DMS153 (cell line): Measurements from ENCODE around the gene MYL7.
"Not testable (repeated sequence)": the region's sequence is repeated elsewhere in the genome, so short reads cannot be mapped to it uniquely, and the experiment has no call there.

Experiments
- DNase-seq: peaks from one replicate; lab custom pipeline; 2025; lab: John Stamatoyannopoulos, UW

MYL7 gene, protein sequence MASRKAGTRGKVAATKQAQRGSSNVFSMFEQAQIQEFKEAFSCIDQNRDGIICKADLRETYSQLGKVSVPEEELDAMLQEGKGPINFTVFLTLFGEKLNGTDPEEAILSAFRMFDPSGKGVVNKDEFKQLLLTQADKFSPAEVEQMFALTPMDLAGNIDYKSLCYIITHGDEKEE

DNA sequence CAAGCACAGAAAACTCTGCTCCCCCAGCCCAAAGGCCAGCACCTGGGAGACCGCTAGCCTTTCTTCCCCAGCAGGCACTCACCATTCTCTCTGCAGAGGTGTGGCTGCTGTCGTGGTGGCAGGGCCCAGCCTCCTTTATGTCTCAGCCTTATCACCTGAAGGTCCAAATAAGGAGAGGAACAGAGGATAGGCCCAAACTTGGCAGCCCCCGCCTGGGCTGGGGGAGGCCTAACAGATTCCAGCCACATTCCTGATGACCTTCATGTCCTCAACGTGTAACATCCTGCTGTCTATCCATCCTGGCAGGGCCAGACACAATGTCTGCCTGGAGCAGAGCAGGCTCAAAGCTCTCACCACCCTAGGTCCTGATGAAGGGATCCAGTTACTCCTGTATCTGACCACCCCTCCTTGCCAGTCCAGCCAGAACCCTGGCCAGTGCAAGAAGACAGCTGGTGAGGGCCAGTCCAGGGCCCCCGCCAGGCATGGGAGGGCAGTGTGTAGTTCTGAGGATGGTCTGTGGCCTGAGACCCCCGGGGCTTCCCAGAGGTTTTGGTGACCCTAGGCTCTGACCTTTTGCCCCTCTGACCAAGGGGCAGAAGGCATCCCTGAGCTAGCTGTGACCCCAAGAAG is at the start of gene MYL7:
MYL7 (minus strand) TSS at position 112 of the 630 bp plus-strand sequence; CDS start at position 85, 27 bp downstream.
- no peak for DNase-seq

DNA sequence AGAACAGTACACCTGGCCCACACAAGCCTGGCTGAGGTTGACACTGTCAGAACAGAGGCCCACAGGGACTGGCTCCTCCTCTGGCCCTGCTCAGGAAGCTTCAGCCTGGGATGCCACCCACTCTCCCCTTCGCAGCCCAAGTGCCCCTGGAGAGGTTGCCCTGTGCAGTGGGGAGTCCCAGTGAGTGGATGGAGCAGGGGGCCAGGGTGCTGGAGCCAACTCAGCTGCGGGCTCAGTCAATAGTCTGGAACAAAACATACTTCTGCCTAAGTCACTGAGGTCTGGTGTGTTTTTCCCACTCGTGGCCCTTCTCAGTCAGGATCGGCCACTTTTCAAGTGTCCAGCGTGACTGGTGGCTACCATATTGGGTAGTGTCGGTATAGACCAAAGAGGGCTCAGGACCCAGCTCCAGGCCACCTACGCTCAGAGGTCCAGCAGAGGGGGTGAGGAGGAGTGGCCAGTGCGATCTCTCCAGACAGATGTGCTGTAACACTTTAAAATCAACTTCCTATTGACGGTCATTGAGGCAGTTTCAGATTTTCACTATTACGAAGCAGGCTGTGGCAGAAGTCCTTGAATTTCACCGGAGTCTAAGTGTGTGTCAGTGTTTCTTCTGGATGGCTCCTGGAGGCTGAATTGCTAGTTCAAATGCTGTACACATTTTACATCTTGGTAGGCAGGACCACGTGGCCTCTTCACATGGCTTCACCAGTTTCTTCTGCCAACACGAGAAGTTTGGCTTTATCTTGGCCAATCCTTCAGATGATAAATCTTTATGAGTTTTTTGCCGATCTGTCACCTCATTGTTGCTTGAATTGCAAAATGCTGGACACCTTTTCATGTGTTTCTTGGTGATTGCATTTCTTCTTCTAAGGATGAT is 49.1 kb upstream of the MYL7 start:
- DNase-seq, result no peak

DNA sequence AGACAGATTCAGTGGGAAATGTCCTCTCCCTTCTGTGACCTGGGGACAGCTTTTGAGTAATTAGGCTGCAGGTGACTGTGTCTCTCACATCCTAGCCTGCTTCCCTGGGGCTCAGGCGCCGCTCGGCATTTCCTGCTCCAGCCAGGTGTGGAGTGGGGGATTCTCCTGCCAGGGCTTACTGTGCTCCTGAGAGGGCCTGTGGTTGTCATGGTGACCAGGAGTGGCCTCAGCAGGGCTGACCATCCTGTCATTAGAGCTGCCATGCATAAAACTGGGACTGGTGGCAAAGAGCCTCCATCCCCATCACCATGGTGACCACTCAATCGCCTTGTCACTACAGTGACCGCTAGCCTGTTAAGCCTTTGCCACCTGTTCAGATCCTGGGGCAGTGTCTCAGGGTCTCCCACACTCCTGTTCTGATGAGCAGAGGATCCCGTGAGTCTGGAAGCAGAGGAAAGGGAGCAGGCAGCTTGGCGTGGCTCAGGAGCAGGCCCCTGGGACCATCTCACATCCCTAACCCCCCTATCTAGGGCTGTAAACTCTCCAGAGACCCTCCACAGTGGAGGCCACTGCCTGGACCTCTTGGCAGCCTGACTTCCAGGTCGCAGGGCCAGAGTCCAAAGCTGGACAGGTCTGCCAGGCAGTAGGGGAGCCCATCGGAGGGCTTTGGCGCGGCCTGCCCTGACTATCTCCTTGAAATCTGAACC is 48.3 kb upstream of the MYL7 start, which contains the start of gene GCK:
GCK (minus strand) TSS at position 154 of the 707 bp plus-strand sequence. CDS start 486 bp downstream, outside the sequence.
- peak; percentile 58 for DNase-seq

DNA sequence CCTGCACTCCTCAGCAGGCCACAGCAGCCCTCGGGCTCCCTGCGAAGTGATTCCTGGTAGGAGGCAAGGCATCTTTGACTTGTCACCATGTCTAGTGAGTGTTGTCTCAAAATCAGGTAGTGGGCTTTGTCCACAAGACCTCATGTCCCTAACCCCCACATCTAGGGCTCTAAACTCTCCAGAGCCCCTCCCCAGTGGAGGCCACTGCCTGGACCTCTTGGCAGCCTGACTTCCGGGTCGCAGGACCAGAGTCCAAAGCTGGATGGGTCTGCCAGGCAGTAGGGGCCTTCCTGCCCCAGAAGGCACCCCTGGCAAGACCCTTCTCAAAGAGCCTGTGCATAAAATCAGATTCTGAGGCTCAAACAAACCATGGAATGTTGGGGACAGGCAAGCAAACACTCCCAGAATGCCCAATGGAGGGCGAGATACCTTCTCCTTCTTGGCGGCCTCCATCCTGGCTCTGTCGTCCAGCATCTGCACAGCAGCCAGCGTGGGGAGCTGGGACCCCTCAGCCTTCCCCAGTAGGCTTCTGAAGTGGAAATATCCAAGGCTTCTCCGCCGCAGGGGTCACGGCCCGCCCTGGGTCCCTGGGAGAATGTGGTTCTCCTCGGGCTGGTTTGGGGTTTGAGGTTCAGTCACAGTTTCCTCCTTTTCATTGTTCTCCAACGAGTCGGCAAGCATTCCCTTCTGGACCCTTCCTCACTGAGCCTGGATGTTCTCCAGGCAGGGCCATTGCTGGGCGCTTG is 47.5 kb upstream of the MYL7 start:
- no peak for DNase-seq

DNA sequence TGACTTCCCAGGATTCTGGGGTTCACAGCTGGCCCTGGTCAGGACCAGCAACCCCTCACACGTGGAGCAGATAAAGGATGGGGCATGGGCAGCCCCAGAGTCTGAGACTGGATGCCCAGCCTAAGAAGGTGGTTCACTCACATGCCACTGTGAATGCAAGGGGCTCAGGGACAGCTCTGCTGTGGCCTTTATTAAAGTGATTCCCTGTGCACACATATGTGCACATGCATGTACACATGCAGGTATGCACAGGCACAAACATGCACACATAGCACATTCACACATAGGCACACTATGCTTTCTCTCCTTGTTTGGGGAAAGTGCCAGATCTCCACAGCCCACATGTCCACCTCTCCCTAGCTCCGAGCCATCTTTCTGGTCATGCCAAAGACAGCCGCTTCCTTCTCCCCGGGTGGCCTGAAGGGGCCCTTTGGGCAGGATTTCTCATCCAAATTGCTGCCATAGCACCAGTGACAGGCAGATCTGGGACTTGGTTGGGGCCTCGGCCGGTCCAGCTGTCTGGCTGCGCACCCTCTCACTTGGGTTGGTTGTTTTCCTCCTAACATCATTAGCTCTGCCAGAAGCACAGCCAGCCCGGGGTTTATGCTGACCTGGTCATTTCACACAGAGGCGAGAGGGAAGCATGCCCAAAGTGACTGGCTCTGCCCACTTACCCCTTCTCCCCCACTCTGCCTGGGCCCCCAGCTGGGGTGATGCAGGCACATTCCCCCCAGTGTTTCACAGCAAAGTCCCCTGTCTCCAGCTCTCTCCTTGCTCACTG is 46.7 kb upstream of the MYL7 start:
- no peak for DNase-seq

DNA sequence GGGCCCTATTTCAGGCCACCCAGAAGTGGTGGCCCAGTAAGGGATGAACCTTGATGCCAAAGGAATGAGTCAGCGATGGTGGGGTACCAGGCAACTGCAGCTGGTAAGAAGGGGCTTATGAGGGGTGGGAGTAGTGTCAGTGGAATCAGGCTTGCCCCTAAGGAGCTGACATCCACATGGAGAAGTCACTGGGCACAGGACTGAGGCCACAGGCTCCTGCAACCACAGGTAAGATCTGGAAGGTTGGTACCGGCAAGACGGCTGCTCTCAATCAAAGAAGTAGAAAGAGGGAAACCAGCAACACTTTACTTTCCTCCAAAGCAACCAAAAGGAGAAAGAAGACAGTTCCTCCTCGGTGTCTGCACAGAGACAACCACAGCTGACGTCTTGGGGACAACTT is 45.6 kb upstream of the MYL7 start:
- no peak for DNase-seq

DNA sequence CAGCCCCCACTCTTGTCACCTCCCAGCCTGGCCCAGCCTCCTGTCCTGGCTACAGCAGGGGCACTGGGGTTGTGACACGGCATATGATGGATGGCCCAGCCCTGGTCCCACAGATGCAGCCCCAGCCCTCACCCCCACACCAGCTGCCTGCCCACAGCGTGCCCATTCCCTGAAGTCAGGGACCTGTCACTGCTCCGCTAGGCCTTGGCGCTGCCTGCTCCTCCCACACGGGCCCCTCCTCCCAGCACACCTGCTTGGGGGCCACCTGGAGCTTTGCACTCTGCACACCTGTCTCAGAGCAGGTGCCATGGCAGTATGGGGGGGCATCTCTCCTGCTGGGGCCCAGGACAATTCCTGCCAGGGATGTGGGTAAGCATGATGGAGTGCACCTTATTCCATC is 44.6 kb upstream of the MYL7 start:
- DNase-seq, result no peak

DNA sequence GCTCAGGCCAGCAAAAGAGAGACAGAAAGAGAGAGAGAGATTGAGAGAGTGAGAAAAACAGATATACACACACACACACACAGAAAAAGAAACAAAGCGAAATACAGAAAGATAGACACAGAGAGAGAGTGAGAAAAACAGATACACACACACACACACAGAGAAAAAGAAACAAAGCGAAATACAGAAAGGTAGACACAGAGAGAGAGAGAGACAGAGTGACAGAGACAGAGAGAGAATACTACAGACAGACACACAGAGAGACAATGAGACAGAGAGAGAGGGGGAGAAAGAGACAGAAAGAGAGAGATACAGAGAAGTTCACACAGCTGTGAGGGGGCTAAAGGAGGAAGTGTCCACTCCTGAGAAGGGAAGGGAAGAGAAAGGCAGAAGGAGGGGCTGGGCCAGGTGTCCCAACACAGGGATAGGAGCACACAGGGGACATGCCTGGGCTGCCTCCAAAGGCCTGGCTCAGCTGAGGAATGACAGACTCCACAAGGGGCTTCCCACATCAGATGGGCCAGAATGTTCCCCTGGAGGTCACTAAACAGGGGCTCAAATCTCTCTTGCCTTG is 43.8 kb upstream of the MYL7 start:
- no peak for DNase-seq

DNA sequence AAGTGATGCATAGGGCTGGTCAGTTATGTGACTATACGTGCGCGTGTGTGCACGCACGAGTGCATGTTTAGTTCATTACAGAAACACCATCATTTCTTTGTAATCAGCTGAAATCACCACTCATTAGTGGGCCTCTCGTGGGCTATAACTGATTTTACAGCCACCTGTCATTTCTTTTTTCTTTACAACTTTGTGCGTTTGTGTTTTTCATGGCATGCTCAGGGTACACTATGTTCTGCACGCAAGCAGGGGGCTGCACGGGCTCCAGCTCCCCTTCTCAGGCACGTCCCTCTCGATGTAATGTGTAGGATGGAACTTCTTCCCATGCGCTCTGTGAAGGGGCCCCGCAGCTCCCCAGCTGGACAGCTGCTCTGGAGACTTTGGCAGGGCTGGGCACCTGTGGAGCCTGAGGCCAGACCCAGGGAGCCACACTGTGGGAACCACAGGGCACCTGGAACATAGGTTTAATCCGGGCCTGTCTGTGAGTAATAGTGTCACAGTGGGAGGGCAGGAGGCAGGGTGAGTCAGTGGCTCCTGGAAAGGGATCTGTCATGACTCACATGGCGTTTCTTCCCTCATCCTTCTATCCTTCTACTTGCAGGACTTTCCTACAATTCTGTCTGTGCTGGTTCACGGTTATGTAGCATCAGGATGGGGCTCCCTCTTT is 43.2 kb upstream of the MYL7 start:
- DNase-seq, result no peak

DNA sequence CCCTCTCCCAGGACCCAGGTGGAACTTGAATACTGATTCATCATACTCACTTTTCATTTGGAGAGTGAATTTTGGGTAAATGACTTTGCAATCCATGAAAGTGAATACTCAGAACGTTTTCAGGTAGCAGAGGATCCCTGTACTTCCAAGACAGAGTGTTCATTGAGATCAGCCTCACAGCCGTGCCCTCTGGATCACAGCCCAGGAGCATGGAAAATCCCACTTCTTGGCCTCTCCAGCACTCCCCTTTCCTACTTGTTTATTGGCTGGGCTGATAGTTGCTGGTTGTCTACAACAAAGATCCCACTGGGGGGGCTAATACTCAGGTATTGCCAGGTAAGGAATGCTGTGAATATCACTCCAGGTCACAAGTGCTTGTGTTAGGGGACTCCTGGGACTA is 42.3 kb upstream of the MYL7 start:
- no peak for DNase-seq

DNA sequence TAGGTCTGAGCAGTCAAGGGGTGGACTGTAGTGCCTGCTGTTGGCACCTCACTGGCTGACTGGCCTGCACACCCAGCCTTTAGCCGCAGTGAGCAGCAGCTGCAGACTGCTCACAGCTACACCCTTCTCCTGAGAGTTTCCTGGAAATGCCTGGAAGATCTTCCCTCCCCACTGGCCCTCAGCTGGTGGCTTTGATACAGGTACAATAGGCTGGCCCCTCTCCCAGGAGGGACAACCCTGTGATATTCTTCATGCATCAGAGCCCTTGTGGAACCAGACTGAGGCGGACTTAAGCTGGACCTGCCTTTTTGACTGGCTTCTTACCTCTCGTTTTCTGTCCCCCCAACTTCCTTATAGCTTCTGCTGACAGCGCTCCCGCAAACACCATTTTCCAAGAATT is 41.7 kb upstream of the MYL7 start:
- no peak for DNase-seq

DNA sequence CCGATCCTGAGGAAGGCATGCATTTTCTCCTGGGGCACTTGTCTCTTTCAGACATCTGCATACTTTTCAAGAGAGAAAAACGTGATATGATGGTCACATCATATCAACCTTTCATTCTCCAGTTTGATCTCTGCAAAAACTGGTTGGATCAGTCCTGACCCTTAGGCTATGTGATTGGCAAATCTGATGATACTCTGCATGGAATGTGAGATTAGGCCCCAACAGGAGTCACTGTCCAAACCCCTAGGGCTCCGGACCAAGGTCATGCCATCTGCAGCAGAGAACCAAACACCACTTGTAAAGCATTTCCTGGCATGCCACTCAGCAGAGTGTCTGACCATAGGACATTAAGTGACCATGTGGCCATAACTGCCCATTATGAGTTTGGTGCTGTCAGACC is 39.5 kb upstream of the MYL7 start:
- no peak for DNase-seq

DNA sequence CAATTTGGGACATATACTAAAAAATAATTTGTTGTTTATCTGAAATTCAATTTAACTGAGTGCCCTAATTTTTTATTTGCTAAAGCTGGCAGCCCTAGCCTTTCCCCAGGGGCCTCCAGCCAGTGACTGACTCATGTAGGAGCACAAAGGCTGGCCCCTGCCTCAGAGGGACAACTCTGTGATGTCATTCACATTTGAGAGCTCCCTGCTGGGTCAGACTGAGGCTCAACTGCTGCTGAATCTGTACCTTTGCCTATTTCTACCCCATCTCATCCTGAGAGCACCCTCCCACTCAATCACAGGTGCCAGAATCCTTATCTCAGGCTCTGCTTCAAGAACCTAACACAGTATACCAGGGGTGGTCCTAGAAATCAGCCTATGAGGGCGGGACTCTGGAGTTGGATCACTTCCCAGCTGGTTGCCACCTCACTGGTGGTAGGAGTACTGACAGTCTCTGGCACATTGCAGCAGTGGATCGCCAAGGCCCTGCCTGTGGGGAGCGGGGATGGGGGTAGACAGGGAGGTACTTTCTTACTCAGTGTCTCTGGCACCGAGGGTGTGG is 36.5 kb upstream of the MYL7 start:
- DNase-seq, result no peak

DNA sequence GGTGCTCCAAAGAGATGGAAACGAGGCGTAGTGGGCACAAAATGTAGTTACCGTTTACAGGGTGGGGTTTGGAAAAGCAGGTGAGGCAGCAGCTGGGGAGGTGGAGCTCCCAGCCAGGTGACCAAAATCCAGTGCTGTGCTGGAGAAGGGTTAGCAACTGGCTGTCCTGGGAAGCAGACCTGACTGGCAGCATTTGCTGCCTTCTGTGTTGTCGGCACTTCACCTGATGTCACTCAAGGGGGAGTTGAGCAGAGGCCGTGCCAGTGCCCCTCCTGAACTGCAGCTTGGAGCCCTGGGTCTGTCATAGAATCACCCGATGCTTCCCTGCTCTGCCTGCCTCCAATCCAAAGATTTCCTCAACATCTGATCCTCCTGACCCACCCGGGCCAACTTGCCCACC is 35.4 kb upstream of the MYL7 start:
- no peak for DNase-seq

DNA sequence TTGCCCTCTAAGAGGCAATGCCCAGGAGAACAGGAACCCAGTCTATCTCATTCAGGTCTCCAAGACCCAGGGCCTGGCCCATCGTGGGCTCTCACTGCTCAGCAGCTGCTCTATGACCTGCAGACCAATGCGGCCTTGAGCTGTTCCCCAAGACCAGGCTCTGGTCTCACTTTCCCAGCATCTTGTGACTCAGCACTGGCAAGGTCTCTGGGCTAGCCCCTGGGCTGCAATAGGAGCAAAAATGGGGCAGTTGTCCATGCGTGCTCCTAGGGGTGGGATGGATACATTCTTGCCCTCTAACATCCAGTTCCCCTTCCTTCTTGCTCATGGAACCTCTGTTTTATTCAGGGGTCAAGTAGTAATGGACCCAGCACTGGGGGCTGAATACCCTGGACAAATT is 34.6 kb upstream of the MYL7 start:
- DNase-seq, result no peak

DNA sequence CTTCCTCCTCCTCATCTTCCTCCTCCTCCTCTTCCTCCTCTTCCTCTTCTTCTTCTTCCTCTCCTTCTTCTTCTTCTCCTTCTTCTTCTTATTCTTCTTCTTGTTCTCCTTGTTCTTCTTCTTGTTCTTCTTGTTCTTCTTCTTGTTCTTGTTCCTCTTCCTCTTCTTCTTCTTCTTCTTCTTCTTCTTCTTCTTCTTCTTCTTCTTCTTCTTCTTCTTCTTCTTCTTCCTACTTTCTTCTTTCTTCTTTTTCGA is 33.5 kb upstream of the MYL7 start:
- not testable (repeated sequence) for DNase-seq

DNA sequence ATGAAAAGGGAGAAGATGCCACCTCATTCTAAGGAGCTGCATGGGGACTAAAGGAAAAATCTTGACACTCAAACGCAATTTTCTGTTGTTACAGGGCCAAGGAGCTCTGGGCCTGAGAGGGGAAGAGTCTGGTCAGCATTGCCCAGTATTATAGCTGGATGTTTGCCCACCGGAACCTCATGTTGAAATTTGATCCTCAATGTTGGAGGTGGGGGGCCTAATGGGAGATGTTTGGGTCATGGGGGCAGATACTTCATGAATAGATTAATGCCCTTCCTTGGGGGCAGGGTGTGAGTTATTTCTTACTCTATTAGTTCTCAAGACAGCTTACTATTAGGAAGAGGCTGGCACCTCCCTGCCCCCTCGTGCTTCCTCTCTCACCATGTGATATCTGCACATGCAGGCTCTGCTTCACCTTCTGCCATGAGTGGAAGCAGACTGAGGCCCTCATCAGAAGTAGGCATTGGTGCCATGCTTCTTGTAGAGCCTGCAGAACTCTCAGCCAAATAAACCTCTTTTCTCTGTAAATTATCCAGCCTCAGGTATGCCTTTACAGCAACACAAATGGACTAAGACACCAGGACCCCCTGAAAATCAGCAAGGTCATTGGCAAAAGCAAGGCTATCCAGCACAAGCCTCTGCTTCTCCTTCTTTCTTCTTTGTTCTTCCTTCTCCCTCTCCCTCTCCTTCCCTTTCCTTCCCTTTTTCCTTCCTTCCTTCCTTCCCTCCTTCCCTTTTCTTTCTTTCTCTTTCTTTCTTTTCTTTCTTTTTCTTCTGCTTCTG is 33.0 kb upstream of the MYL7 start:
- DNase-seq, result no peak

DNA sequence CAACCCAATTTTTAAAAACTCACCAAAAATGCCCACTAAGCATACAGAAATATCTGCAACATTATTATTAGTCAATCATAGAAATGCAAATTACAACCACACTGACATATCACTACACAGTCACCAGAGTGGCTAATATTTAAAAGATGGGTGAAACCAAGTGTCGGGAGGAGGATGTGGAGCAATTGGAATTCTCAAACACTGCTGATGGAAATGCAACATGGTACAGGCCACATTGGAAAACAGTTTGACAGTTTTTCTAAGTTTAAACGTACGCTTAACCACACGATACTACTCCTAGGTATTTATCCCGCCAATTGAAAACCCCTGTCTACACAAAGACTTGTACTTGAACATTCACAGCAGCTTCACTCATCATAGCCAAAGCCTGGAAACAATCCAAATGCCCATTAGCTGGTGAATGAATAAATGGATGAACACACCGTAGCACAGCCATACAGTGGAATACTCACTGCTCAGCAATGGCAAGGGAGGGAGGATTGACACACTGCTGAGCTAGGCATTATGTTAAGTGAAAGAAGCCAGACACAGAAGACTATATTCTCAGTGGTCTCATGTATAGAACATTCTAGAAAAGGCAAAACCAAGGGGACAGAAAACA is 31.8 kb upstream of the MYL7 start:
- DNase-seq, result peak; percentile 62

DNA sequence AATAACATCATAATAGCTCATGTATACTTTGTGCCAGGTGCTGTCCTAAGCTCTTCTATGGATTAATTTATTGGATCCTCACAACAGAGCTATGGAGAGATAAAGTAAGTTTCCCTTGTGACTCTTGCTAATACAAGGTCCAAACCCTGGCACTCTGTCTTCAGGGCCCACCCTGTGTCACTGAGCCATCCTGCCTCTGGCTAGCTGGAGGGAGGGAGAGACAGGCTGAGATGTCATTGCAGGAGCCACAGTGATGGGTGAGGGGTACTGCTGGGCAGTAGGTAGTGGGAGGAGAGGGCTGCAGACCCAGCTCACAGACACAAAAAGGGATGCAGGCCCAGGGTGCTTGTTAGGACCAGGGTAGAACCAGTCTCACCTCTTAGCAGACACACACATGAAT is 31.2 kb upstream of the MYL7 start:
- no peak for DNase-seq
